GM18499 (cell line): ENCODE data around the gene RPL37A.

Experiments used
- ATAC-seq: cut with Tn5 transposase; IDR thresholded peaks from one replicate; pipeline ENCODE4 v1.9.1; 2021; ENCODE audit warnings: moderate number of reproducible peaks; ENCODE audit not compliant: insufficient read depth, unreplicated experiment

RPL37A gene

GRCh38 chr2:216539791-216540241 is 41.2 kb downstream of the RPL37A start:
- no peak for ATAC-seq

GRCh38 chr2:216540920-216541319 is 42.3 kb downstream of the RPL37A start:
- ATAC-seq = no peak

- no peak for ATAC-seq
Observed at GRCh38 chr2:216541505-216541904, 42.9 kb downstream of the RPL37A start.

- no peak for ATAC-seq
Observed at GRCh38 chr2:216545359-216545758, 46.7 kb downstream of the RPL37A start.

- ATAC-seq = no peak
Observed at GRCh38 chr2:216546241-216546640, 47.6 kb downstream of the RPL37A start.

GRCh38 chr2:216546641-216547403 is 48.2 kb downstream of the RPL37A start:
- no peak for ATAC-seq

GRCh38 chr2:216548901-216549331 is 50.3 kb downstream of the RPL37A start:
- ATAC-seq = no peak

GRCh38 chr2:216549926-216550690 is 51.5 kb downstream of the RPL37A start:
- ATAC-seq = no peak

- ATAC-seq = no peak
Observed at GRCh38 chr2:216551234-216552068, 52.8 kb downstream of the RPL37A start.

GRCh38 chr2:216553093-216553478 is 54.4 kb downstream of the RPL37A start:
- ATAC-seq = no peak
